ENCODE data around the gene TOMM40L.
"Not testable (repeated sequence)": the region's sequence is repeated elsewhere in the genome, so short reads cannot be mapped to it uniquely, and the experiment has no call there.

TOMM40L gene

GRCh38 chr1:161222175-161223019 lies 3.5 kb upstream of the TOMM40L start:
- DNase-seq (ENCODE audit: low read depth), result no peak

GRCh38 chr1:161223805-161224694 lies 1.8 kb upstream of the TOMM40L start:
- no peak for DNase-seq (ENCODE audit: low read depth)

- DNase-seq (ENCODE audit: low read depth), result not testable (repeated sequence)
Observed at GRCh38 chr1:161224695-161225087, 1.2 kb upstream of the TOMM40L start.

GRCh38 chr1:161225178-161225533 lies 704 bp upstream of the TOMM40L start:
- no peak for DNase-seq (ENCODE audit: low read depth)

- no peak for DNase-seq (ENCODE audit: low read depth)
Observed at GRCh38 chr1:161226320-161226711, 456 bp downstream of the TOMM40L start.

GRCh38 chr1:161226759-161227158 lies 899 bp downstream of the TOMM40L start:
- no peak for DNase-seq (ENCODE audit: low read depth)

- peak; percentile 88 for DNase-seq (ENCODE audit: low read depth)
Observed at GRCh38 chr1:161227196-161227871, 1.5 kb downstream of the TOMM40L start.

GRCh38 chr1:161228032-161228431 lies 2.2 kb downstream of the TOMM40L start:
- DNase-seq (ENCODE audit: low read depth), result no peak

GRCh38 chr1:161229896-161230295 lies 4.0 kb downstream of the TOMM40L start:
- no peak for DNase-seq (ENCODE audit: low read depth)

- DNase-seq (ENCODE audit: low read depth), result no peak
Observed at GRCh38 chr1:161230762-161231161, 4.9 kb downstream of the TOMM40L start.

- DNase-seq (ENCODE audit: low read depth), result no peak
Observed at GRCh38 chr1:161233102-161233501, 7.2 kb downstream of the TOMM40L start.

- DNase-seq (ENCODE audit: low read depth), result no peak
Observed at GRCh38 chr1:161235957-161236775, 10.3 kb downstream of the TOMM40L start.

- DNase-seq (ENCODE audit: low read depth), result no peak
Observed at GRCh38 chr1:161238039-161238473, 12.2 kb downstream of the TOMM40L start, which contains the start of gene NR1I3. TSS of gene NR1I3 (minus strand) at chr1:161238203. CDS start at chr1:161236565, 1,638 bp downstream.

- DNase-seq (ENCODE audit: low read depth), result no peak
Observed at GRCh38 chr1:161241682-161242081, 15.8 kb downstream of the TOMM40L start.

- DNase-seq (ENCODE audit: low read depth), result no peak
Observed at GRCh38 chr1:161242313-161242712, 16.5 kb downstream of the TOMM40L start.

- no peak for DNase-seq (ENCODE audit: low read depth)
Observed at GRCh38 chr1:161244888-161245287, 19.0 kb downstream of the TOMM40L start.

- not testable (repeated sequence) for DNase-seq (ENCODE audit: low read depth)
Observed at GRCh38 chr1:161250100-161250499, 24.2 kb downstream of the TOMM40L start.

GRCh38 chr1:161250829-161251228 lies 25.0 kb downstream of the TOMM40L start:
- DNase-seq (ENCODE audit: low read depth), result no peak

GRCh38 chr1:161251579-161251978 lies 25.7 kb downstream of the TOMM40L start:
- no peak for DNase-seq (ENCODE audit: low read depth)

- not testable (repeated sequence) for DNase-seq (ENCODE audit: low read depth)
Observed at GRCh38 chr1:161255302-161255701, 29.4 kb downstream of the TOMM40L start.

- not testable (repeated sequence) for DNase-seq (ENCODE audit: low read depth)
Observed at GRCh38 chr1:161255955-161256520, 30.2 kb downstream of the TOMM40L start.
